Activated naive CD4-positive, alpha-beta T cell treated with anti-CD3 and anti-CD28 coated beads, Interleukin-2, amount 10 ng/mL, durations not matched to agents 7 days and 5 days (primary cell): ENCODE measurements around the gene ZNF148.

Experiments
- CTCF ChIA-PET: fragments of 350-600 bp; sonication (Branson Sonifier 250); formaldehyde crosslinking; loops from one replicate; lab custom pipeline; 2021; ENCODE audit warnings: antibody characterized with exemption; lab: Charles Lee
- DNase-seq: peaks from one replicate; pipeline ENCODE4 v3.0.0-alpha.2; 2020
- H3K27ac Mint-ChIP-seq: one replicate; pipeline ENCODE4 v1.8.0; 2021; ENCODE audit warnings: mild to moderate bottlenecking, moderate library complexity, mixed read lengths
- H3K27me3 Mint-ChIP-seq: one replicate; pipeline ENCODE4 v1.8.0; 2021; ENCODE audit warnings: mild to moderate bottlenecking, mixed read lengths
- H3K36me3 Mint-ChIP-seq: one replicate; pipeline ENCODE4 v1.8.0; 2021; ENCODE audit warnings: mixed read lengths
- H3K4me1 Mint-ChIP-seq: one replicate; pipeline ENCODE4 v1.8.0; 2021; ENCODE audit warnings: mixed read lengths
- H3K4me3 Mint-ChIP-seq: one replicate; pipeline ENCODE4 v1.8.0; 2021; ENCODE audit warnings: mild to moderate bottlenecking, moderate library complexity, mixed read lengths
- H3K9me3 Mint-ChIP-seq: one replicate; pipeline ENCODE4 v1.8.0; 2021; ENCODE audit warnings: mixed read lengths

The ZNF148 gene

DNA sequence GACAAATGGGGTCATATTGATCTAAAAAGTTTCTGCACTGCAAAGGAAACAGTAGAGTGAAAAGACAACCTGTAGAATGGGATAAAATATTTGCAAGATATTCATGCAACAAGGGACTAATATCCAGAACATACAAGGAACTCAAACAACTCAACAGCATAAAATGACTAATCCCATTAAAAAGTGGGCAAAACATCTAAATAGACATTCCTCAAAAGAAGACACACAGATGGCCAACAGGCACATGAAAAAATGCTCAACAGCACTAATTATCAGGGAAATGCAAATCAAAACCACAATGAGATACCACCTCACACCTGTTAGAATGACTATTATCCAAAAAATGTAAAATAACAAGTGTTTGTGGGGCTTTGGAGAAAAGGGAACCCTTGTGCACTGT, 171.4 kb downstream of the ZNF148 start:
- Mint-ChIP-seq H3K27ac (no peak overlapping the region), H3K4me1 (no peaks in the 10 kb centered on the region), H3K36me3 (no peaks in the 10 kb centered on the region), H3K4me3 (no peak overlapping the region), H3K27me3 (peaks cover 28% of the 10 kb centered on the region), H3K9me3 (no peaks in the 10 kb centered on the region)
- DNase-seq: no peak
- CTCF ChIA-PET: no interaction called here

DNA sequence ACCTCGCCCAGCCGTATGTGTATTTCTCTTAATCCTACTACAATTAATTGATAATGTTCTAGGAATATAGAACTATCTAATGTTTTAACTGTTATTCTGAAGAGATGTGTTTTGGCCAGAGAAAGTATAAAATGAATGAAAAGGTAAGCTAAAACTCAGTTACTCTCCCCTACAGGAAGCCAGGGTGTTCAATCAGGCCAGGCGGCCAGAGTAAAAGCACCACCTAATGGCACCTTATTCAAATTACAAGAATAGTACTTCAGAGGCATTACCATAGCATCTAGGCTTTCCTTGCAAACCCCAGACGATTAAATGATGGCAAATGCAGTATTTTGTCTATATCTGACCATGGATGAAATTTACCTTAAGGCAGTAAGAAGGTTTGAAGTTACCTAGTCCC, 172.9 kb downstream of the ZNF148 start:
- CTCF ChIA-PET: interaction anchor here (0.5 to 2.3 kb wide), 7 partner anchors 19 to 441 kb away, joined by 3 to 23 read pairs (median 7); no protein-coding TSS in a partner anchor
- peaks cover 26% of the 10 kb centered on the region for H3K27me3 Mint-ChIP-seq
- no peaks in the 10 kb centered on the region for H3K36me3 Mint-ChIP-seq
- DNase-seq: peak; percentile 52
- H3K4me1 Mint-ChIP-seq: no peaks in the 10 kb centered on the region
- H3K27ac Mint-ChIP-seq: no peak overlapping the region
- no peaks in the 10 kb centered on the region for H3K9me3 Mint-ChIP-seq
- no peak overlapping the region for H3K4me3 Mint-ChIP-seq

DNA sequence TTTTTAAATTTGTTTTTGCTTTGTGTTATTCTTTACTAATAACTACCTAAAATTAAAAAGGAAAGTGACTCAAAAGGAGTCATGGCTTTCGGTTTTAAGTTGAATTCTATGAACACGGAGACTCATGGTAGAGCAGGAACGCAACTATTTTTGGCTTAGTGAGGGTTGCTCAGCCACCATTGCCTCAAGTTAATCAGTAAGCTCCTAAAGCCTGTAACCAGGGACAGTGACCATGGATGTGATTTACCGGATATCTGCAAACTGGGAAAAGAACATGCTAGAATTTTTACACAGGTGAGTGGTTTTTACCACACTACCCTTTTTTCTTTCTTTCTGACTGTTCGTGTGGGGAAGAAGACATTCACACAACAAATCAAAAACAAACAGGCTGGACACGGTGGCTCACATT, 174.4 kb downstream of the ZNF148 start:
- no peak for DNase-seq
- H3K27ac Mint-ChIP-seq: no peak overlapping the region
- no peaks in the 10 kb centered on the region for H3K36me3 Mint-ChIP-seq
- H3K4me1 Mint-ChIP-seq: no peaks in the 10 kb centered on the region
- peaks cover 23% of the 10 kb centered on the region for H3K27me3 Mint-ChIP-seq
- no peaks in the 10 kb centered on the region for H3K9me3 Mint-ChIP-seq
- CTCF ChIA-PET: interaction anchor here (0.8 to 1.6 kb wide), 2 partner anchors 17 to 204 kb away, joined by 3 read pairs; no protein-coding TSS in a partner anchor
- no peak overlapping the region for H3K4me3 Mint-ChIP-seq

DNA sequence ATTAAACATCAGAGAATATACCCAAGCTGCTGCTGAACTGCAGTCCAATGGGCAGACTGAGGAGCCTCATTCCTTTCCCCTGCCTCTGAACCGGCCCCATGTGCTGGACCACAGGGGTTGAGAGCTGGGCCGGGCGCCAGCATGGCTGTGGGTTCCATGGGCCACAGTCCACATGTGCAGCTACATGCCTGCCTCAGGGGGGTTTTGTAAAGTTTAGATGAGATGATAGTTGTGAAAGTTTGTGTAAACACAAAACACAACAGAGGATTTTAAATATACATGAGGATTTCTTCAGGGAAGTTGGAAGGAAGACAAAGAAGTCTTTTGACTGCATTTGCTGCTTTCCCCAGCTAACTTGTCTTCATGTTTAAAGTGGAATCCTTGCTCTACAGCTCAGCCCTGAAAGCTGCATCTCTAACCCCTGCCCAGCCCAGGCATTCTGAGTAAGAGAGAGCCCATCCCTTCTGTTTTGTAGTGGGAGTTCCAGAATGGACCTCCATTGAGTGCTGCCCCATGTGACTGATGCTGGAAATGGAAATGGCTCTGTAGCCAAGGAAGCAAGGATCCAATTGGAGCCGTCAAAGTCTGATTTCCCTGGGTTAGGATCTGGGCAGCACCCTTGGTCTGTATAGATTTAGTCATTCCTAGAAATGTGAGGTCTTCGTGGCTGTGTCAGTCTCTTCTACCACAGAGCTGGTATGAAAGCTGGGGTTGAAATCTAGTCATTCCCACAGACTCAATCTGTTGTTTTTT, 180.1 kb downstream of the ZNF148 start:
- peaks cover 60% of the 10 kb centered on the region for H3K27me3 Mint-ChIP-seq
- H3K9me3 Mint-ChIP-seq: no peaks in the 10 kb centered on the region
- DNase-seq: no peak
- H3K4me3 Mint-ChIP-seq: no peak overlapping the region
- no peak overlapping the region for H3K27ac Mint-ChIP-seq
- H3K4me1 Mint-ChIP-seq: no peaks in the 10 kb centered on the region
- CTCF ChIA-PET: no interaction called here
- H3K36me3 Mint-ChIP-seq: no peaks in the 10 kb centered on the region

DNA sequence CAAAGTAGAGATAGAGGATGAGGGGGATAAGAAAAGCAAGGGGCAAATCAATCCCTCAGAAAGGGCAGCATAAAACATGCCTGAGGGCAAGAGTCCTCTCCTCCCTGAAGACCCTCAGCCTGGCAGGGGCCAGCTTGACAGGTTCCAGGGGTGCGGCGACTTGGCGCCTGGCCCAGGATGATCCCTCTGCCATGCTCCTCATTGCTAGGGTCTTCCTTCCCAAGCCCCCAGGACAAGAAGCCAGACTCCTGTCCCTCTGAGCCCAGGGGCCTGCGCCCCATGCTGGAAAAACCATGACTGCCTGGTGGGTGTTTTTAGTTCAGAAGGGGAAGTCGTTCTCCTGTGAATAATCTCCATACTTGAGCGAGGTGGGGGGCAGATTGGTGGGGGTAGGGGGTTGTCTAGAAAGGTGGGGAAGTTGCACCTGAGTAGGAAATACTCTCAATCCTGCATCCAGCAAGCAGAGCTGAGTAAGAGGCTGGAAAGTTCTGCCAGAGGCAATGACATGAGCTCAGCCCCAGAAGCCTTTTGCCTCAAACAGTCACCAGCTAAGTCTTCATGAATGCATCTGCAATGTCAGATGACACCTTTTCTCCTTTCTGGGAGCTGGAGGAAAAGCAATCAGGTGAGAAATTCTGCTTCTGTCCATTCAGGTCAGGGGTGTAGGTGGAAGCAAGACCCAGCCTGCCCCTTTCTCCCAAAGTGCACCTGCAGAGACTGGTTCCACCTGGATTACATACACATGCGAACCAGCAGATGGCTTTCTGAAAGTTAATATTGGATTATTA, 180.9 kb downstream of the ZNF148 start:
- Mint-ChIP-seq H3K27ac (peak overlapping the region; percentile 15), H3K4me1 (no peaks in the 10 kb centered on the region), H3K9me3 (no peaks in the 10 kb centered on the region), H3K4me3 (no peak overlapping the region), H3K36me3 (no peaks in the 10 kb centered on the region), H3K27me3 (peaks cover 61% of the 10 kb centered on the region)
- no peak for DNase-seq
- CTCF ChIA-PET: no interaction called here

DNA sequence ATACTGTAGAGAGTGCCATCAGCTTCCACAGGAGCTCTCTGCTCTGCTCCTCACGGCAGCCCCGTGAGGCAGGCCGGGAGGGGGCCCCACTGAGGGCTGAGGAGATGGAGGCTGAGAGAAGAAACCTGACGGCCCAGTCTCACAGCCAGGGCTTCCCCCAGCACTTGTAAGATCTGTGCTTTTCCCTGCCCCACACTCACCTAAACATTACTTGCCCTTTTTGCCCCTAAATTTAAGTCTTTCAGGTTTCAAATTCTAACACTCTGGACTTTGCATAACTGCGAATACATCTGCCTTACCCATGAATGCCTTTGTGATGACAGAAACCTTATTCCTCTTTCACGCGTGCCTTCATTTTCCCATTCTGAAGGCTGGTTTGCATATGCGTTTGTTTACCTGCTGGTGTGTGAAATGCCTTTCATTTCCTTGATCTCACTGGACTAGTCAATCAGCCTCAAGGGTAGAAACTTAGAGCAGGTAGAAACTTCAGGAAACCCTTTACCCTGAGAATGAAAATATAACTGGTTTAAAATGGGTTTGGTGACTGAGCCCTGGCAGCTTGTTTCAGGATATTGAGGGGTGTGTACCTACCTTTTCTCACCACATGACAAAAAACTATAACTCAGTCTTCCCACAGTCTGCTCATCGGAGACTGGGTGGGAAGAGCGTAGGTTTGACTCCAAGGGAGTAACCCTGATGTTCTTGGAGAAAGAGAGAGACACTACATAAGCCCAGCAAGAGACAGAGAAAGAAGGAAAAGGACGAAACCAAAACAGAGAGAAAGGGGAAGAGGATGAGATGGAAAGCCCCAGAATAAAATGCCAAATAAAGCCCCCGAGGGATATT, 182.7 kb downstream of the ZNF148 start:
- DNase-seq: no peak
- Mint-ChIP-seq H3K27ac (no peak overlapping the region), H3K9me3 (no peaks in the 10 kb centered on the region), H3K4me3 (no peak overlapping the region), H3K27me3 (peaks cover 55% of the 10 kb centered on the region), H3K4me1 (no peaks in the 10 kb centered on the region), H3K36me3 (no peaks in the 10 kb centered on the region)
- CTCF ChIA-PET: no interaction called here

DNA sequence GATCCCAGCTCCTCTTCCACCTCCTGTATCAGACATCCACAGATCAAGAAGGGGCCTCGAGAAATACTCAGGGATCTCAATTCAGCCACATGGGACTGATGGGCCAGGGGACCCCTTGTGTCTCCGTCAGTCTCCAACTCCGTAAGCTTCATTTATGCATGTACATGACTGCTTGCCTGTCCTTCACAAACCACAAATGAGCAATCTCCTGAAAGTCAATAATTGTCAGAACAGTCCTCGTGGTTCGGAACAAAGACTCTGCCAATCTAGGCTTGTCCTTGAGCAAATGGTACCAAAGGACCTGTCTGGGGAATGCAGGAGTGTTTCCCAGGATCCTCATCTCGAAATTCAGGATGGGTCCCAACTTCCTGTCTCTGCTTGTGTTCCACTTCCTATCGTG, 183.4 kb downstream of the ZNF148 start:
- H3K4me3 Mint-ChIP-seq: no peak overlapping the region
- H3K36me3 Mint-ChIP-seq: no peaks in the 10 kb centered on the region
- H3K27me3 Mint-ChIP-seq: peaks cover 56% of the 10 kb centered on the region
- no peaks in the 10 kb centered on the region for H3K4me1 Mint-ChIP-seq
- CTCF ChIA-PET: no interaction called here
- H3K9me3 Mint-ChIP-seq: no peaks in the 10 kb centered on the region
- H3K27ac Mint-ChIP-seq: no peak overlapping the region
- no peak for DNase-seq

DNA sequence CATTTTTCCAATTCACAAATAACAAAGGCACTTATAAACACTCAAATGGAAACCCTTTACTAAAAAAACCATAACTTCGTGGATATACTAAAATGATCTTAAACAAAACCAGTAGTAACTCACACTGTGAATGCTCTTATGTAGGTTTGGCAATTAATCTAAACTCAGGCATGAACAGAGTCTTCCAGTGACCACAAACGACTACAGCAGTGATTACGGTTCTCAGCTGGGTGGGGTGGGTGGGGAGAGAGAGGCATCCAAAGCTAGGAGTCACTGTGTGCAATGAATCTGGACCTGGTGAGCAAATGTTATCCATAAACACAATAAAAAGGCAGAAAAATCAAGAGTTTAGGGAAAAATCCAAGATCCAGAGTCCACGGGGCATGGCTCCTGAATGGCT, 183.9 kb downstream of the ZNF148 start:
- CTCF ChIA-PET: no interaction called here

DNA sequence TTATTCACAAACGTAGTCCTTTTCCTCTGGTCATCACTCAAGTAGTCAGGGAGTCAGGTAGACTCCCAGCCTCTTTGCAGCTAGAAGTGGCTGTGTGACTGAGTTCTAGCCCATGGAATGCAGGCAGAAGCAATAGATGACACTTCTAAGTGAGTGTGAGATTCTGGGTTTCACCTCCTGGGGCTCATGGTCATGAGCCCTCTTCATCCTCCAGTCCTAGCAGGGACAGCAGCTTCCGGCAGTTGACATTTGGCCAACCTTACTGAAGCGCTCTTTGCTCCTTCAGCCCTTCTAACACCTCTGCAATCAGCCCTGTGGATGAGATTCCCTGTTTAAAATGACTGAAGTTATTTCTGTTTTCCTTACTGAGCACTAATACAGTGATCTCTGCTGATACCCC, 184.3 kb downstream of the ZNF148 start:
- Mint-ChIP-seq H3K4me3 (no peak overlapping the region), H3K4me1 (no peaks in the 10 kb centered on the region), H3K36me3 (no peaks in the 10 kb centered on the region), H3K9me3 (no peaks in the 10 kb centered on the region), H3K27me3 (peaks cover 64% of the 10 kb centered on the region), H3K27ac (no peak overlapping the region)
- CTCF ChIA-PET: no interaction called here
- DNase-seq: no peak

More for the DNA sequence above, 183.9 kb downstream of the ZNF148 start:
- DNase-seq: no peak
- Mint-ChIP-seq H3K36me3 (no peaks in the 10 kb centered on the region), H3K9me3 (no peaks in the 10 kb centered on the region), H3K4me1 (no peaks in the 10 kb centered on the region), H3K4me3 (no peak overlapping the region), H3K27me3 (peaks cover 60% of the 10 kb centered on the region), H3K27ac (no peak overlapping the region)

DNA sequence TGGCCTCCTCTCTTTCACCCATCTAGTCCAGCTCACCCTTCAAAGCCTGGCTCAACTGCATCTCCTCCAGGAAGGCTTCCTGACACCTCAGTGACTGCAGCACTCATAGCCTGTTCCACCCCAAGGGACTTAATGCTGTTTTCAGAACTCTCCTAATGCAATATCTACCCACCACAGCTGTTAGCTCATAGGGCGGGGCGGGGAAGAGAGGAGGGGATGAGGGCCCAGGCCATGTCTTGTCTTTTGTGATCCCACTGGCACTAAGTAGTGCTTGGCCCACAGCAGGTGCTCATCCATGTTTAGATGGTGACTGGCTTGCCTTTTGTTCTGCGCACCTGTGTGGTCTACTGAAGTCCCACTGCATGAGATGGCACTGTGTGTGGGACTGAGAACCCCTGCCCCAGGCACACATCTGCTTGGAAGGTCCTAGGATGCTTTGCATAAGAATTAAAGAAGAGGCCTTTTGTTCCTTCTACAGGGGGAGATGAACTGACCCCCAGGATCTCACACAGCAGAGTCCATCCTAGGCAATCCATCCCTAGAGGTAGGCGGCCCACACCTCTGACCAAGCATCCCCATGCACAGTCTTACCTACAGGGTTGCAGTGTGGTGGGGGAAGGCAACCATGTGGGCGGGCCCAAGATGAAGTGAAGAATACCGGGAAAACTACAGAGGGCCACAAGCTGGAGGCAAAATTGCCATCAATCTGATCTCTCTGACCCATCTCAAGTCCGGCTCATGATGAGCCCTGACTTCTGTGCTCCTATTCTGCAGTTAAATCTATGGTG, 185.6 kb downstream of the ZNF148 start:
- H3K4me3 Mint-ChIP-seq: no peak overlapping the region
- no peak for DNase-seq
- no peaks in the 10 kb centered on the region for H3K9me3 Mint-ChIP-seq
- no peak overlapping the region for H3K27ac Mint-ChIP-seq
- CTCF ChIA-PET: no interaction called here
- H3K36me3 Mint-ChIP-seq: no peaks in the 10 kb centered on the region
- H3K27me3 Mint-ChIP-seq: peaks cover 58% of the 10 kb centered on the region
- H3K4me1 Mint-ChIP-seq: no peaks in the 10 kb centered on the region

DNA sequence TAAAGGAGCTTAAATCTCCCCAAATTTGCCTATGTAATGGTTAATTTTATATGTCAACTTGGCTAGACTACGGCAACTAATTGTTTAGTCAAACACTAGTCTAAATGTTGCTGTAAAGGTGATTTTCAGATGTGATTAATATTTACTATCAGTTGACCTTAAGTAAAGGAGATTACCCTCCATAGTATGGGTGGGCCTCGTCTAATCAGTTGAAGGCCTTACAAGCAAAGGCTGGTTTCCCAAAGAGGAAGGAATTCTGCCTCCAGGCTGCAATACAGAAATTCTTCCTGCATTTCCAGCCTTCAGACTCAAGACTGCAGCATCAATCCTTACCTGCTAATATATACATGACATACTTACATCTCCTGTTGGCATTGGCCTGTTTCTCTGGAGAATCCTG, 186.2 kb downstream of the ZNF148 start:
- CTCF ChIA-PET: no interaction called here
- Mint-ChIP-seq H3K4me1 (no peaks in the 10 kb centered on the region), H3K27me3 (peaks cover 51% of the 10 kb centered on the region), H3K27ac (no peak overlapping the region), H3K9me3 (no peaks in the 10 kb centered on the region), H3K4me3 (no peak overlapping the region), H3K36me3 (no peaks in the 10 kb centered on the region)
- DNase-seq: no peak

DNA sequence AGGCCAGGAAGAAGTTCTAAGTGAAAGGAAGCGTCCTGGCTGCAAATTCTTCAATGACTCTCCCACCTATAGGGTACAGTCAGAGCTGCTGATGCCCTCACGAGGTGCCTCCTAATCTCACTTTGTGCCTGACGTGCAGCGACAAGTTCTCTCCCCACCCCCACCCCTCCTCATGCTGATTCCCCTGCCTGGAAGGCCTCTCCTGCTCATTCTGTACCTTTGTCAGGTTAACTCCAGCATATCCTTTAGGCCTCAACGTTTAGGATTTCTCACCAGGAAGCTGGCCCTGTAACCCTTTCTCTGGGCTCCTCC, 187.6 kb downstream of the ZNF148 start:
- Mint-ChIP-seq H3K4me1 (no peaks in the 10 kb centered on the region), H3K4me3 (no peak overlapping the region)

DNA sequence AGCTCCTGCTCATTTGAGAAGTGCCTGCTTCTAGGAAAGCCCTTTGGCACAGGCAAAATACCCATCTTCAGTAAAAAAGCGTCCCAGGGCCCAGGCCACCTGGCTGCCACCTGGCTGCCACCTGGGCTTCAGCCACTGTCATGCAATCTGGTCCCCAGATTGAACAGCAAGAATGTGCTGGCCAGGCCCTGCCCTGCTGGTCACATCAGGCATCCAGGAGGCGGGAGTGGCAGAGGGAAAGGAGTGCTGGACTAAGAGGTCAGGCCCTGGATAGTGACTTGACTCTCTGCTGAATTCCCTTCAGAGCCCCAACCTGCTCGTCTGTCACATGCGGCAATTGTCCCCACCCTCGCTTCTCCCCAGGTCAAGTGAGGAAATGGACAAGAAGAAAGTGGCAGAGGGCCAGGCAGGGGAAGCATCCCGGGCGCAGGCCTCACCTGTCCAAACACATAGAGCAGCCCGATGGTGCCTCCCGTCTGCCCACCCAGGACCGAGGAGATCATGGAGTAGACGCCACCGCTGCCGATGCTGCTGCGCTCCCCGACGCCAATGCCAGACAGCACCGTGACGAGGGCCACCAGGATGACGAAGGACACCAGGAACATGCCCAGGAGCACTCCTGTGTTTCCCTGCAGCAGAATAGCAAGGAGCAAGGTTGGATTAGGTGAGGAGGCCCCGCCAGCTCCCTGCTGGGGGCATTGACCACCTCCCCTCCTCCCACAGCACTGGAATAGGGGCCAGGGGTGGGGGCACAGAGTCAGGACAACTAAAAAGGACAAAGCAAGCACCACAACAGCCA, 188.1 kb downstream of the ZNF148 start:
- Mint-ChIP-seq H3K27ac (no peak overlapping the region), H3K27me3 (peaks cover 34% of the 10 kb centered on the region), H3K9me3 (no peaks in the 10 kb centered on the region), H3K36me3 (no peaks in the 10 kb centered on the region), H3K4me1 (no peaks in the 10 kb centered on the region), H3K4me3 (no peak overlapping the region)
- no peak for DNase-seq
- CTCF ChIA-PET: no interaction called here

More for the DNA sequence above, 187.6 kb downstream of the ZNF148 start:
- DNase-seq: no peak
- CTCF ChIA-PET: interaction anchor here (0.7 kb wide), 1 partner anchor 37 kb away, joined by 3 read pairs; no protein-coding TSS in a partner anchor
- Mint-ChIP-seq H3K27ac (no peak overlapping the region), H3K27me3 (peaks cover 37% of the 10 kb centered on the region), H3K9me3 (no peaks in the 10 kb centered on the region), H3K36me3 (no peaks in the 10 kb centered on the region)
